Right atrium auricular region (tissue), 2 donors: Measurements from ENCODE around the gene TBC1D12. TPM values are rescaled to one million over a fixed set of nuclear protein-coding genes. Genes with fewer than 3 reads are reported as not detected.

Experiments
- DNase-seq: peaks from one replicate; pipeline ENCODE4 v3.0.0-alpha.2; 2019; ENCODE audit warnings: low spot score
- H3K27ac ChIP-seq, 2 donors: fragments of 200-600 bp; sonication (generic); 1 replicate in 1 of 2; 2 replicates in 1 of 2; pipeline ENCODE4 v1.5.1; 2016 to 2019
- H3K27me3 ChIP-seq, 2 donors: fragments of 200-600 bp; sonication (generic); one replicate each; pipeline versions ENCODE4 v1.5.1 to v1.6.0; 2017 to 2019
- H3K36me3 ChIP-seq: fragments of 200-600 bp; sonication (generic); one replicate; pipeline ENCODE4 v1.5.1; 2016
- H3K4me1 ChIP-seq, 2 donors: fragments of 200-600 bp; sonication (generic); one replicate each; pipeline versions ENCODE4 v1.5.1 to v1.6.0; 2017 to 2019
- H3K4me3 ChIP-seq, 2 donors: fragments of 200-600 bp; sonication (generic); 1 replicate in 1 of 2; 2 replicates in 1 of 2; pipeline ENCODE4 v1.5.1; 2017 to 2019; ENCODE audit warnings: mild to moderate bottlenecking in 1 of 2, moderate library complexity in 1 of 2
- H3K9me3 ChIP-seq, 2 donors: fragments of 200-600 bp; sonication (generic); one replicate each; pipeline ENCODE4 v1.5.1; 2019
- CTCF ChIP-seq, 2 donors: fragments of 200-600 bp; sonication (generic); IDR thresholded peaks; one replicate each; pipeline ENCODE4 v1.5.1; 2019; ENCODE audit warnings: antibody characterized with exemption in 2 of 2
- total RNA-seq, 2 donors: library from RNA; depleted of rRNA; stranded (reverse); fragments of >200 nt; gene quantifications; one replicate each; pipeline ENCODE4 v1.1.0, GENCODE V29; 2016

The TBC1D12 gene
- total RNA-seq, 2 donors from 2014 or later: 5.2 to 8.4 TPM

- TF ChIP-seq CTCF (IDR thresholded peaks at IDR 0.05): no peak
Measured at GRCh38 chr10:94440096-94440495, 37.8 kb downstream of the TBC1D12 start.

GRCh38 chr10:94443047-94443446, 40.7 kb downstream of the TBC1D12 start:
- Histone ChIP-seq H3K4me1 (peaks cover 0 to 10% of the 10 kb centered on the region in 2 donors), H3K9me3 (peaks cover 0 to 5% of the 10 kb centered on the region in 2 donors), H3K36me3 (no peaks in the 10 kb centered on the region), H3K27ac (no peak overlapping the region), H3K27me3 (no peaks in the 10 kb centered on the region), H3K4me3 (no peak overlapping the region)
- no peak for TF ChIP-seq CTCF (IDR thresholded peaks at IDR 0.05)
- no peak for DNase-seq

More at GRCh38 chr10:94440096-94440495, 37.8 kb downstream of the TBC1D12 start:
- Histone ChIP-seq H3K4me3 (no peak overlapping the region), H3K9me3 (peaks cover 0 to 25% of the 10 kb centered on the region in 2 donors), H3K4me1 (peaks cover 0 to 10% of the 10 kb centered on the region in 2 donors), H3K27ac (no peak overlapping the region), H3K36me3 (no peaks in the 10 kb centered on the region), H3K27me3 (no peaks in the 10 kb centered on the region)
- DNase-seq: no peak

GRCh38 chr10:94443549-94443948, 41.2 kb downstream of the TBC1D12 start:
- H3K4me1 ChIP-seq: peaks cover 0 to 10% of the 10 kb centered on the region in 2 donors
- H3K36me3 ChIP-seq: no peaks in the 10 kb centered on the region
- H3K27ac ChIP-seq: no peak overlapping the region
- no peak overlapping the region for H3K4me3 ChIP-seq
- no peaks in the 10 kb centered on the region for H3K27me3 ChIP-seq
- no peak for DNase-seq
- no peak for TF ChIP-seq CTCF (IDR thresholded peaks at IDR 0.05)
- H3K9me3 ChIP-seq: peaks cover 0 to under 1% of the 10 kb centered on the region in 2 donors

- Histone ChIP-seq H3K27ac (no peak overlapping the region), H3K9me3 (peaks cover 0 to 19% of the 10 kb centered on the region in 2 donors), H3K4me1 (no peaks in the 10 kb centered on the region), H3K27me3 (no peaks in the 10 kb centered on the region), H3K36me3 (no peaks in the 10 kb centered on the region), H3K4me3 (no peak overlapping the region)
- DNase-seq: no peak
- TF ChIP-seq CTCF (IDR thresholded peaks at IDR 0.05): no peak
Measured at GRCh38 chr10:94450782-94451181, 48.4 kb downstream of the TBC1D12 start.

- H3K4me3 ChIP-seq: no peak overlapping the region
- H3K9me3 ChIP-seq: peaks cover 0 to 25% of the 10 kb centered on the region in 2 donors
- no peaks in the 10 kb centered on the region for H3K27me3 ChIP-seq
- H3K4me1 ChIP-seq: no peaks in the 10 kb centered on the region
- H3K27ac ChIP-seq: no peak overlapping the region
- H3K36me3 ChIP-seq: no peaks in the 10 kb centered on the region
- no peak for TF ChIP-seq CTCF (IDR thresholded peaks at IDR 0.05)
- no peak for DNase-seq
Measured at GRCh38 chr10:94451883-94452519, 49.7 kb downstream of the TBC1D12 start.

- Histone ChIP-seq H3K36me3 (no peaks in the 10 kb centered on the region), H3K27ac (no peak overlapping the region), H3K9me3 (peaks cover 6 to 25% of the 10 kb centered on the region in 2 donors), H3K4me1 (no peaks in the 10 kb centered on the region), H3K4me3 (no peak overlapping the region), H3K27me3 (no peaks in the 10 kb centered on the region)
- DNase-seq: no peak
- no peak for TF ChIP-seq CTCF (IDR thresholded peaks at IDR 0.05)
Measured at GRCh38 chr10:94456942-94457341, 54.6 kb downstream of the TBC1D12 start.
